ENCODE data around the gene PFN2.

The PFN2 gene

GRCh38 chr3:149967086-149967685 is 3.5 kb downstream of the PFN2 start:
- FAIRE-seq (peak; percentile 35), DNase-seq (ENCODE audit: insufficient read length, low spot score) (no peak)
- TF ChIP-seq CTCF (IDR thresholded peaks at IDR 0.05; ENCODE audit: insufficient read depth, missing control alignments): peak; percentile 61

- DNase-seq (ENCODE audit: insufficient read length, low spot score) (no peak), FAIRE-seq (no peak)
- no peak for TF ChIP-seq CTCF (IDR thresholded peaks at IDR 0.05; ENCODE audit: insufficient read depth, missing control alignments)
These were observed 5.4 kb downstream of the PFN2 start for GRCh38 chr3:149965278-149965677.

GRCh38 chr3:149964291-149964690 is 6.4 kb downstream of the PFN2 start:
- no peak for TF ChIP-seq CTCF (IDR thresholded peaks at IDR 0.05; ENCODE audit: insufficient read depth, missing control alignments)
- FAIRE-seq (no peak), DNase-seq (ENCODE audit: insufficient read length, low spot score) (no peak)

- DNase-seq (ENCODE audit: insufficient read length, low spot score): no peak
- no peak for TF ChIP-seq CTCF (IDR thresholded peaks at IDR 0.05; ENCODE audit: insufficient read depth, missing control alignments)
- FAIRE-seq: no peak
These were observed 7.2 kb downstream of the PFN2 start for GRCh38 chr3:149963485-149963884.

GRCh38 chr3:149959443-149959842 is 11.3 kb downstream of the PFN2 start:
- DNase-seq (ENCODE audit: insufficient read length, low spot score) (no peak), FAIRE-seq (no peak)
- TF ChIP-seq CTCF (IDR thresholded peaks at IDR 0.05; ENCODE audit: insufficient read depth, missing control alignments): no peak

- no peak for DNase-seq (ENCODE audit: insufficient read length, low spot score)
- no peak for TF ChIP-seq CTCF (IDR thresholded peaks at IDR 0.05; ENCODE audit: insufficient read depth, missing control alignments)
- no peak for FAIRE-seq
These were observed 12.4 kb downstream of the PFN2 start for GRCh38 chr3:149958171-149958796.

GRCh38 chr3:149957361-149958125 is 13.2 kb downstream of the PFN2 start:
- DNase-seq (ENCODE audit: insufficient read length, low spot score) (no peak), FAIRE-seq (no peak)
- TF ChIP-seq CTCF (IDR thresholded peaks at IDR 0.05; ENCODE audit: insufficient read depth, missing control alignments): no peak

Data from D721Med (cell line).